SIG-M5 (cell line): Measurements from ENCODE around the gene KRT75.
"Not testable (repeated sequence)": the region's sequence is repeated elsewhere in the genome, so short reads cannot be mapped to it uniquely, and the experiment has no call there.

Experiments used
- DNase-seq: peaks from one replicate; lab custom pipeline; 2025; lab: John Stamatoyannopoulos, UW

The KRT75 gene

DNA sequence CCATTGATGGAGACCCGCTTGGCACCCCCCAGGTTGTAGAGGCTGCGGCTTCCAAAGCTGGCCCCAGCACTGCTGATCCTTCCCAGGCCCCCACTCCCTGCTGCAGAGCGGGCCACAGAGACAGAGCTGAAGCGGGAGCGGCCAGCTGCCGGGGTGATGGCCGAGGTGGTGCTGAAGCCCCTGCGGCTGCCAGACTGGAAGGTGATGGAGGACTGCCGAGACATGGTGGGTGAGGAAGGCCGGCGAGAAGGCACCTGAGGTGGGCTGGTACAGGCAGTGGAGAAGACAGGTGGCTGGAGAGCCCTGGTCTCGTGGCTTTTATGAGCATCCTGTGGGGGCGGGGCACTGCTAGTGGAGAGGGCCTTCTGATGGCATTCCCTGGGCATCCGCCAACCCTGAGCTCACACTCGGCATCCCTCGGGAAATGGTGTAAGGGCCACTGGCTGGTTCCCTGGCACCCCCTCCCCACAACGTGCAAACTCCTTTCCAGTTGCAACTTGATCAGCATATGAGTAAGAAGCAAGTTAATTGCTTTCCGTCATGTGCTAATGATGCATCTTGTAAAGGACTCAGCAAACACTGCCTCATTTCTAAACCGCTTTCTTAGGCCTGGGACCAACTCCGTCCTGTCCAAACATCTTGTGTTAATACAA, at the start of gene KRT75:
Gene KRT75 (minus strand): TSS at position 291 of the 653 bp plus-strand sequence. CDS start 67 bp downstream, at position 224.
- no peak for DNase-seq

DNA sequence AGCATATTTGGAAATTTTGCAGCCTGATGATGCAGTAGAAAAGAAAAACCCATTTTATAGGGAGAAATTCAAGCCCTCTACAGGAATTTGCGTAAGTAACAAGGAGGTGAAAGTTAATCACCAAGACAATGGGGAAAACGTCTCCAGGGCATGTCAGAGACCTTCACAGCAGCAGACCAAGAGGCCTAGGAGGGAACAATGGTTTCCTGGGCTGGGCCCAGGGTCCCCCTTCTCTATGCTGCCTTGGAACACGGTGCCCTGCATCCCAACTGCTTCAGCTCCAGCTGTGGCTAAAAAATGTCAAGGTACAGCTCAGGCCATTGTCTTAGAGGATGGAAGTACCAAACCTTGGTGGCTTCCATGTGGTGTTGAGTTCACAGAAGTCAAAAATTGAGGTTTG, 45.9 kb upstream of the KRT75 start:
- no peak for DNase-seq

DNA sequence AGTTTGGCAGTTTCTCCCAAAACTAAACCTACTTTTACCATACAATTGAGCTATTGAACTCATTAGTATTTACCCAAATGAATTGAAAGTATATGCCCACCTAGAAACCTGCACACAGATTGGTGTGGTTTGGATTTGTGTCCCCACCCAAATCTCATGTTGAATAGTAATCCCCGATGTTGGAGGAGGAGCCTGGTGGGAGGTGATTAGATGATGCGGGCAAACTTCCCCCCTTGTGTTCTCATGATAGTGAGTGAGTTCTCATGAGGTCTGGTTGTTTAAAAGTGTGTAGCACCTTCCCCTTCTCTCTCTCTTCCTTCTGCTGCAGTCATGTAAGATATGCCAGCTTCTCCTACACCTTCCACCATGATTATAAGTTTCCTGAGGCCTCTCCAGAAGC, 43.5 kb upstream of the KRT75 start:
- no peak for DNase-seq

DNA sequence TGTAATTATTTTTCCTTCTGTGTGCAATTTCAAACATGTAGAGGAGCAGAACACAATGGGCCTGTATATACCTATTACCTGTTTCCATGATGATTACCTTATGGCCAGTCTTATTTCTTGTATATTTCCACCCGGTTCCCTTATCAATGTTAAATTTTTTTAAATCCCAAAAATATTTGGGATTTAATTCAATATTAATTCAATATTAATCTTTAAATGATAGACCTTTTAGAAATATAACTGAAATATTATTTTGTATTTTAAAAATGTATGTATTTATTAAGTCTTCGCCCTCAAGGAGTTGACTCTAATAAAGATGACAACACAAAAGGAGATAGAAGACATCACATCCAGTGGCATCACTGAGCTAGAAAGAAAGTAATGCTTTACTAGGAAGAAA, 40.0 kb upstream of the KRT75 start:
- DNase-seq, result no peak

DNA sequence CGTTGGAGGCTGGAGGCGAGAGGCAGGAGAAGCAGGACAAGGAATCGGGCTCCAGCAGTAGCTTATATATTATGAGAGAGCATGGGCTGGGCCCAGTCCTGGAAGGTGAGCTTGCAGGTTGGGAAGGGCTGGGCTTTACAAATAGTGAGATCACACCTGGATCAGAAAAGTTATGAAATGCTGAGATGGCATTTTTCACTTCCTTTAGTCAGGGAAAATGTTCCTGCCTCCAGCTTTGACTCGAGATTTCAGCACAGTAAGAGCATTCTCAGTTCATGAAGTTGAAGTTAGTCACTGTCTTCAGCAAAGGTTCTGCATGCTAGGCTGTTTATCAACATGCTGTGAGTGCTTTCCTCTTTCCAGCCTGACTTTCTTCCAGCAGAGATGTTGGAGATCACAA, 39.6 kb upstream of the KRT75 start, which contains the start of gene KRT6C:
Gene KRT6C (minus strand): TSS at position 38 of the 400 bp plus-strand sequence. CDS start 68 bp downstream, outside the sequence.
- DNase-seq, result no peak

DNA sequence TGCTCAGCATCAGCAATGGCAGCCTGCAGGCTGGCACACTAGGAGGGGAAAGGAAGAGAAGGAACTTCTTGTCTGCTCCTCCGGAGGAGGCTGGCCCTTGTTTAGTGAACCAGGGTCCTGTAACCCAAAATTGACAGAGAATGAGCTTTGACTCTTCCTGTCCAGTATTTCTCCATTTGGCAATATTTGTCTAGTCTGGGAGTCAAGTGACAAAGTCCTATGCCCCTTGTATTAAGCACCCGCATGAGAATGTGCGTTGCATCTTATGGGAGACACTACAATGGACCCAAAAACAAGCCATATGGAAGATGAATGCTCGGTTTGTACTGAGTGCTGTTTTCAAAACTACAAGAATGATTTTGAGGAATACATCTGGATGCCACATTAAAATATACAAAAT, 35.7 kb upstream of the KRT75 start:
- no peak for DNase-seq

DNA sequence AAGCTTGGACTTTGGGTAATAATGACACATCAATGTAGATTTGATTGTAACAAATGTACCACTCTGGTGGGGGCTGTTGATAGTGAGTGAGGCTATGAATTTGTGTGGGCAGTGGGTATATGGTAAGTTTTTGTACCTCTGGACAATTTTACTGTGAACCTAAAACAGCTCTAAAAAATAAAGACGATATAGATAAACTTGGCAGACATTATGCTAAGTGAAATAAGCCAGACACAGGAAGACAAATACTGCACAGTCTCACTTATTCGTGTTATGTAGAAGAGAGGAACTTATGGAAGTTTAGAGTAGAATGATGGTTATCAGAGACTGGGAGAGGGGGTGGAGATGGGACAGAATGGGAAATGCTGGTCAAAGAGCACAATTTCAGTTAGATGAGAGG, 30.7 kb upstream of the KRT75 start:
- DNase-seq, result no peak

DNA sequence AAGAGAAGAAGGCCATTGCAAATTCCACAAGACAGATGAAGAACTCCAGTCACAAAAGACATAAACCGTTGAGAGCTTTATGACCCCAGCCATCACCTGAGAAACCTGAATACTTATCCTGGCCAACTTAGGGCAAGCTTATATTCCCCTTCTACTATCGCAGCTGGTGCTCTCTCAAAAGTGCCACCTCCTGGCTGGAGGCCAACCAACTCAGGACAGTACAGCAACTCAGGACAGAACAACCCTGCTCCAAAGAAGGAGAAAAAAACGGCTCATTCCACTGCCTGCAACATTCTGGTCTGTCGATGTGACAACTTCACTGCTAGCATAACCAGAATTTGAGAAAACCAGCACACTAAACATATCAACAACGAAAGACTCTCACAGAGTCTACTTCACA, 27.5 kb upstream of the KRT75 start:
- DNase-seq, result no peak

DNA sequence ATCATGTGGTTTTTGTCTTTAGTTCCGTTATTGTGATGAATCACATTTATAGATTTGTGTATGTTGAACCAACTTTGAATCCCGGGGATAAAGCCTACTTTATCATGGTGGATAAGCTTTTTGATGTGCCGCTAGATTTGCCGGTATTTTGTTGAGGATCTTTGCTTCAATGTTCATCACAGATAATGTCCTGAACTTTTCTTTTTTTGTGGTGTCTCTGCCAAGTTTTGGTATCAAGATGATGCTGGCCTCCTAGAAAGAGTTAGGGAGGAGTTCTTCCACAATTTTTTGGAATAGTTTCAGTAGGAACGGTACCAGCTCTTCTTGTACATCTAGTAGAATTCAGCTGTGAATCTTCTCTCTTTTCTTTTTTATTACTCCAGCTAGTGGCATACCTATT, 24.7 kb upstream of the KRT75 start:
- DNase-seq, result no peak

DNA sequence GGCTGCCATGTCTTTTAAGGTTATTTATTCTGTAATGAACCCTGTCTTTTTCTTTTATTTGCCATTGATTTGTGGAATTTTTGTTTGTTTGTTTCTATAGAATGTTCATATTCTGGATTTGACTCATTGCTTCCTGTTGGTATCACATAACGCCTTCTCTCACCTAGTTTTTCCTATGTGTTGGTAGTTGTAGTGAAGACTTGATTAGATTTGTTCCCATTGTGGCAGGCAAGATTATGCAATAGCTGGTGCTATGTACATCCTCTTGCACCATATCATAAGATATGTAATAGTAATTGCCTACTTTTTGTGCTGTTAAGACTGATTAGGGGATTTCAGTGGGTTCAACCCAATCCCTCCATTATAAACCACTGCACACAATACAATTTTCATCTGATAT, 21.6 kb upstream of the KRT75 start:
- DNase-seq, result no peak

DNA sequence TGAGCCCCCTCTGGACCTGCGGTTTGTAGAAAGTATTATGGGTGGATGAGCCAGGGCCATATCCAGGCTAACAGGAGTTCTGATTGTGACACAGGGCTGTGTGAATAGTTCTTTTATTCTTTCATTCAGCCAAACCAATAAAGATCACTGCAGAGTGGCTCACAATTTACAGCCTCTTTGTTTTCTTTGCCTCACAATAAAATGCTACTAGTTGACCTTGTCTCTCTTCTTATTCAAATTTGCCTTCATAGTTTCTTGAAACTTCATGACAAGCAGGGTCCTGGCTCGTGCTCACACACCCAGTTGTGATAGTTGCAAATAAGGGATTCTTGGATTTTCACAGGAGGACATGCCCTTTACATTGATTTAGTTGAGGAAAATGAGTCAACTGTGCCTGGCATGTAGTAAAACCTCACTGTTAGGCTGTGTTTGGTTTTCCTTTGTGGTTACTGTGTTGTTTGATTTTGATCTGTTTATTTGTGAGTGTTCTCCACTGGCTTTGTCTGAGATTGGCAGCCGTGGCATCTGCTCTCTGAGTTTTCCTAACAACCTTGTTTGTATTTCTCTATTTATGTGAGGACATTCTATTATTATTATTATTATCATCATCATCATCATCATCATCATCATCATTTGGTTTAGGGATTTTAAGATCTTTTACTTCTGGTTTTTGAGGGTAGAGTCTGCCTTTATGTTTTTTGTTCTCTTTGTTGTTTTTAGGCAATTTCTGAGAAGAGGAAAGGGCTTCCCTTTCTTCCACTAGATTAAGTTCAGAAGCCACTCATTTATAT, 20.4 kb upstream of the KRT75 start:
- DNase-seq, result no peak

DNA sequence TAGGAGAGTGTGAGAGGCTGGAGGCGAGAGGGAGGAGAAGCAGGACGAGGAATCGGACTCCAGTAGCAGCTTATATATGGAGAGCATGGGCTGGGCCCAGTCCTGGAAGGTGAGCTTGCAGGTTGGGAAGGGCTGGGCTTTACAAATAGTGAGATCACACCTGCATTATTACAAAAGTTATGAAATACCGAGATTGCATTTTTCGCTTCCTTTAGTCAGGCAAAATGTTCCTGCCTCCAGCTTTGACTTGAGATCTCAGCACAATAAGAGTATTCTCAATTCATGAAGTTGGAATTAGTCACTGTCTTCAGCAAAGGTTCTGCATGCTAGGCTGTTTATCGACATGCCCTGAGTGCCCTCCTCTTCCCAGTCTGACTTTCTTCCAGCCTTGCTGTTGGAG, 17.9 kb upstream of the KRT75 start, which contains the start of gene KRT6B:
Gene KRT6B (minus strand): TSS at position 46 of the 400 bp plus-strand sequence. CDS start 68 bp downstream, outside the sequence.
- no peak for DNase-seq

DNA sequence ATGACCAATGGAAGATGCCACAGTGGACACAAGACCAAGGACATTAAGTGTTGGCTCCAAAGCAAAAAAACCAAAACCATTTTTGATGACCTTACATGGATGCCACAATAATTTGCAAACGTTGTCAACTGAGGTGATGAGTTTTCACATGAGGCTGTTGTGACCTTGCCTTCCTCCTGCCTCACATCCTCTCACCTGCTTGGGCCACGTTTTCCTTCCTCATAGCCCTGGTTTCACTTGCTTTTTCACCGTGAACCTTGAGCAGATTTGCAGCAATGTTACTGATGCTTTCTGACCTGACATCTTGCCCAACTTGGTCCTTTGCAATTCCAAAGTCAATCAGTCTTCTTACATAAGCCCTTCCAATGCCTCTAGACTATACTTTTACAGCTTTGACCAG, 14.1 kb upstream of the KRT75 start:
- no peak for DNase-seq

DNA sequence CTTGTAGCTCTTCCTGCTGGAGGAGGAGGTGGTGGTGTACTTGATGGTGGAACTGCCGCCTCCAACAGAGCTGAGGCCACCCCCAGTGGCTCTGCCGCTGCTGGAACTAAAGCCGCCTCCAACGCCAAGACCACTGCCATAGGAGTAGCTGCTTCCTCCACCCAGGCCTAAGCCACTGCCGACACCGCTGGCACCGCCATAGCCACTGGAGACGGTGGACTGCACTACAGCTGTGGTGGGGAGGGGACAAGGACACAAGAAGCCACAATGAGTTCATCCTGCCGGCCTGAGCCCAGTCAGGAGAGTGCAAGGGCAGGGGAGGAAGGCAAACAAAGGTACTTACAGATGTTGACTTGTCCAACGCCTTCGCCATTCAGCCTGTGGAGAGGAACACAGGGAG, 13.0 kb upstream of the KRT75 start:
- DNase-seq, result not testable (repeated sequence)

DNA sequence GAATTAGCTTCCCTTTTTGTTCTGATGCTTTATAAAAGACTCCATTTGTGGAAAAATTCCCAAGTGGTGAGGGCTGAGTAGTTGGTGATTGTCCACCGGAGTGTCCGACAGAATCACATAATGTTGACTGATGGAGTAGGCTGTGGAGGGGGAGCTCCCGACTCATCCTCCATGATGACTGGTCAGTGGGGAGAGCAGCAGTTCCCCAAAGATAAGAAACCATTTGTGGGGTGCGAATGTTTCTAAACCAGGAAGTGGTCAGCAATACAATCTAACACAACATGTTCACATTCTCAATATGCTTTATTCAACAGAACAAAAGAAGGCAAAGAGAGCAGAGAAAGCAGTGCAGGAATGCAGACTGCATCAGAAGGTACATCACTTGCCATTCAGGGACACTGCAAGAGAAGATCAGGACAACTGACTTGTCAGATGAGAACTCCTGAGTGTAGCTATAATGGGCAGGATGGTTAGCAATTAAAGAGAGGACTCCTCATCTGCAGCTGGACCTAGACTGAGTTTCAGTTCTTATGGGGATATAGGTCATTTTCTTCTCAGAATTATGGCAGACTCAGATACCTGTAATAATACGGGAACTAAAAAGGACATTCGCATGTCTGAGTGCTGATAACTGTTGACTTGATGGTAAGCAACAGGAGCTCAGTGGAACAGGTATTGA, 12.3 kb upstream of the KRT75 start:
- DNase-seq, result no peak

DNA sequence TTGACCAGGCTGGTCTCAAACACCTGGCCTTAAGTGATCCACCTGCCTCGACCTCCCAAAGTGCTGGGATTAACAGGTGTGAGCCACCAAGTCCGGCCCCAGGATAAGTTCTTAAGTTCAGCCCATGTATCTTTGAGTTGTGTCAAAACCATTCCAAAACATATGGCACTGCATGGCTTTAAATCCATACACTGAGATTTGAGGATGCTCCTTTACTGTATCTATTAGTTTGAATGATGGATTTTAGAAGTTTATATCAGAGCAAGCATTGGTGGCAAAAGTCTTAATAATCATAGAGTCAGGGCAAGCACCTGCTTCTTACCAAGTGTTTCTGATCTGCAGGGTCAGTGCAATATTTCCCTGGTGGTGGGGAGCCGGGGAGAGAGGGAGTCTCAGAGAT, 11.7 kb upstream of the KRT75 start:
- no peak for DNase-seq

DNA sequence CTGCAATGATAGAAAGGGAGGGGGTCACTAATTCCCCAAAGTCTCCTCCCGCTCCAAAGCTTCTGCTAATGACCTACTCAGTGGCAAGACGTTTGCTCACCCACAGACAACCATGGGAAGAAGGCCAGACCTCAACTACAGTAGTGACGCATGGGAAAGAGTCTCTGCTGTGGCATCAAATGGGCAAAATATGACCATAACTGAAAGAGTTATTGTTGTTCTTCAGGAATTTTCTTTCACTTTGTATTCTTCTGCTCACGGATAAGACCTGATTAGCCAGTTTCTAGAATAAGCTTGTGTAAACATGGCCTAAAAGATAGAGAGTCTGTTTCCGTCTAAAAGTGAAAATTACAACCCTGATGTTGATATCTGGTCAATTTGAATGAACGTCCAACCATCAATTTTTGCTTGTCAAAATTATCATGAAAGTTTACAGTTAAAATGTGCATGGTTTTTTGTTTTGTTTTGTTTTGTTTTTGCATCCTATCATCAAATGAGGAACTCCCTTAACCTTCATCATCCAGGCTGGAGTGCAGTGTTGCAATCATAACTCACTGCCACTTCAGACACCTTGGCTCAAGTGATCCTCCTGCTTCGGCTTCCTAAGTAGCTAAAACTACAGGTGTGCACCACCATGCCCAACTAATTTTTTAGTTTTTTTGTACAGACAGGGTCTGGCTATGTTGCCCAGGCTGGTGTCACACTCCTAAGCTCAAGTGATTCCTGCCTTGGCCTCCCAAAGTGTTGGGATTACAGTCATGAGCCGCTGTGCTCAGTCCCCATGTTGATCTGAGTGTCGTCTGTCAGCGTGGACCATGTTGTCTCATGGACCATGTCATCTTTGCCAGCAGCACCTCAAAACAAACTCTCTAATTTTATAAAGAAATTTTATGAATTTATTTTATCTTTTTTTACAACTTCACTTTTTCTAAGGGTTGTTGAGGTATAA, 10.8 kb upstream of the KRT75 start:
- no peak for DNase-seq

DNA sequence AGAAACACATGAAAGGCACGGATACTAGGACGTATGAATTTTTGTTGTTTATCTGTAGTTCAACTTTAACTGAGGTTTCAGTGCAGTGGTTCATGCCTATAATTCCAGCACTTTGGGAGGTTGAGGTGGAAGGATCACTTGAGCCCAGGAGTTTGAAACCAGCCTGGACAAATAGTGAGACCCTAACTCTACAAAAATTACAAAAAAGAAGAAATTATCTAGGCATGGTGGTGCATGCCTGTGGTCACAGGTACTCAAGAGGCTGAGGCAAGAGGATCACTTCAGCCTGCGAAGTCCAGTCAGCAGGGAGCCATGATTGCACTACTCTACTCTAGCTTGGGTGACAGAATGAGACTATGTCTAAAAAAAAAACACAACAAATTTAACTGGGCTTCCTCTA, 9.8 kb upstream of the KRT75 start:
- DNase-seq, result no peak

DNA sequence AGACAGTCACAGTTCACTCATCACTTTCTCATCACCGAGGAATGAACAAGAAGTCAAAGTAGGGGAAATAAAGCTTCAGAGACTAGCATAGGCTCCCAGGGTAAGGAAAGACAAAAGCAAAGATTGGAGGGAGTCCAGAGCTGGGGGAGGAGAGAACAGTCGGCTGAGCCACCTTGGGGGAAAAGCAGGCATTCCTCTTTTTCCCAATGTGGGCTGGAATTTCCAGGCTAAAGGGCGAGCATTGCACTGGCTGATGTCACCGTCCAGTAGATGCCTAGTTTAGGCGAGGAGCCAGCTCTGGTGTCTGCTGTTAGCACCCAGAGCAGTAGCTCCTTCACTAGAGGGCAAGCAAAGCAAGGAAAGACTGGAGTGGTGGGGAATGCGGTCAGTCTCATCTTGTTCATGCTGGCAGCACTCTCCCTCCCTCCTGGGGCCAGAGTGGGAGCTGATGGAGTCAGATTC, 8.5 kb upstream of the KRT75 start:
- no peak for DNase-seq

DNA sequence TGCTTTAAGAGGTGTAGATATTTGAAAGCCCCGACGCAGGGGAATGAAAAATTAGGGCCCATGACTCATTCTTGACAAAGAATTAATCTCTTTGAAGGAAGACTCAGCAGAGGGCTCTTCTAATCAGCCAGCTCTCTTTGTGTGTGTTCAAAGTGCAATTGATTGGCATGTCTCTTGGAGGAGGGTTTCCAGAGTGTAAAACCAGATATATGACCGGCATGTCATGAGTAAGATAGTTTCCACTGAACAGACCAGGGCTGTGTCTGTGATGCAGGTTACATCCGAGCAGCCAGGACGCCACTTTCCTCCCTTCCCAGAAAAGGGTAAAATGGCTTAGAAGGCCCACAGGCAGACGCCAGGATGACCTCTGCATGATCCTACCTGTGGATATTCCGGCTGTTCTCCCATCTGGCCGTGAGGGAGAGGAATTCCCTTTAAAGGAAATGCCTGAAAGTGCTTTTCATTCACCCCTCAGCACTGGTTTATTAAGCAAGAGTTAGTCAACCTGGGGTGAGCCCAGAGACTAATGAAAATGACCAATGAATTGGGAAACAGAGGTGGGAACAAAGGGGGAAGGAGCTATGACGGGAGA, 7.2 kb upstream of the KRT75 start:
- DNase-seq, result no peak

DNA sequence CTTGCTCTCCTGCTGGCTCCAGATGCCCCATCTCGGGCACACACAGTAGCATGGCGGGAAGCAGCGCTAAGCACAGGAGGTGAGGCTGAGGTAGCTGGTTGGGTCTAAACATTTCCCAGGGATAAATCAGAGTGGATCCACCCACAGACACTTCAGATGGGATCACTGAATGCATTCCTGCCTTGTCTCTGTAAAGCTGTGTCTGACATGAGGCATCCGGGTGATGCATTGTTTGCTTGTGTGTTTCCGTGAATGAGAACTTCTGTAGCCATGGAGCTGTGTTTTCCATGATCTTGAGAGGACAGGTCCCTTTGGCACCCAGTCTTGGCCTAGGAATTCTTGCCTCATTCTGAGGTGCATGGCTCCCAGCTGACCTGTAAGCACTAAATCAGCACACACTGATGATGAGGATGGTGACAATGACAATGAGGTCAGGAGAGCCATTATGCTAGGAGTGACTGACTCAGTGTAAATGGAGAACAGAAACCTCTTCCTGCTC, 6.7 kb upstream of the KRT75 start:
- DNase-seq, result no peak
